ENCODE measurements around the gene KLRF2.

KLRF2 gene

GRCh38 chr12:9911708-9912107 lies 30.4 kb downstream of the KLRF2 start:
- Histone ChIP-seq H3K9me3 (no peaks in the 10 kb centered on the region), H3K27me3 (no peaks in the 10 kb centered on the region; the same call in 1 of the 2 replicates), H3K4me3 (ENCODE audit: low read depth, low read length) (no peak overlapping the region), H3K4me1 (no peaks in the 10 kb centered on the region), H3K36me3 (no peaks in the 10 kb centered on the region)
- TF ChIP-seq CTCF (IDR thresholded peaks at IDR 0.05; ENCODE audit: low read depth, low read length) = no peak
- no peak for DNase-seq

- DNase-seq = no peak
- no peak for TF ChIP-seq CTCF (IDR thresholded peaks at IDR 0.05; ENCODE audit: low read depth, low read length)
- H3K36me3 ChIP-seq = no peaks in the 10 kb centered on the region
- H3K9me3 ChIP-seq = no peaks in the 10 kb centered on the region
- no peak overlapping the region for H3K4me3 ChIP-seq (ENCODE audit: low read depth, low read length)
- H3K4me1 ChIP-seq = no peaks in the 10 kb centered on the region
- H3K27me3 ChIP-seq = no peaks in the 10 kb centered on the region
These were observed 38.2 kb downstream of the KLRF2 start for GRCh38 chr12:9919443-9919842.

GRCh38 chr12:9920451-9920850 lies 39.2 kb downstream of the KLRF2 start:
- no peaks in the 10 kb centered on the region for H3K4me1 ChIP-seq
- H3K36me3 ChIP-seq = no peaks in the 10 kb centered on the region
- TF ChIP-seq CTCF (IDR thresholded peaks at IDR 0.05; ENCODE audit: low read depth, low read length) = no peak
- H3K9me3 ChIP-seq = no peaks in the 10 kb centered on the region
- DNase-seq = no peak
- H3K4me3 ChIP-seq (ENCODE audit: low read depth, low read length) = no peak overlapping the region
- H3K27me3 ChIP-seq = no peaks in the 10 kb centered on the region

- H3K9me3 ChIP-seq = no peaks in the 10 kb centered on the region
- H3K4me1 ChIP-seq = no peaks in the 10 kb centered on the region
- no peaks in the 10 kb centered on the region for H3K27me3 ChIP-seq
- H3K36me3 ChIP-seq = no peaks in the 10 kb centered on the region
- no peak overlapping the region for H3K4me3 ChIP-seq (ENCODE audit: low read depth, low read length)
- TF ChIP-seq CTCF (IDR thresholded peaks at IDR 0.05; ENCODE audit: low read depth, low read length) = no peak
- no peak for DNase-seq
These were observed 41.1 kb downstream of the KLRF2 start for GRCh38 chr12:9922429-9922828.

- peak; percentile 49 for TF ChIP-seq CTCF (IDR thresholded peaks at IDR 0.05; ENCODE audit: low read depth, low read length)
- Histone ChIP-seq H3K27me3 (peaks cover 5% of the 10 kb centered on the region; the same call in 1 of the 2 replicates), H3K4me1 (no peaks in the 10 kb centered on the region), H3K4me3 (ENCODE audit: low read depth, low read length) (no peak overlapping the region), H3K9me3 (no peaks in the 10 kb centered on the region), H3K36me3 (no peaks in the 10 kb centered on the region)
- no peak for DNase-seq
These were observed 44.6 kb downstream of the KLRF2 start for GRCh38 chr12:9925705-9926393.

GRCh38 chr12:9926876-9927275 lies 45.6 kb downstream of the KLRF2 start:
- no peak for TF ChIP-seq CTCF (IDR thresholded peaks at IDR 0.05; ENCODE audit: low read depth, low read length)
- H3K4me1 ChIP-seq = no peaks in the 10 kb centered on the region
- H3K9me3 ChIP-seq = no peaks in the 10 kb centered on the region
- DNase-seq = no peak
- H3K36me3 ChIP-seq = no peaks in the 10 kb centered on the region
- H3K4me3 ChIP-seq (ENCODE audit: low read depth, low read length) = no peak overlapping the region
- peaks cover 9% of the 10 kb centered on the region; the same call in 1 of the 2 replicates for H3K27me3 ChIP-seq
